Stimulated activated CD4-positive, alpha-beta T cell treated with anti-CD3 and anti-CD28 coated beads, Interleukin-15, amount 100 ng/mL, for 48 hours (primary cell): ENCODE results near the gene EYA4.

Experiments
- DNase-seq, 2 donors: peaks; one replicate each; pipeline ENCODE4 v3.0.0-alpha.2; 2020; ENCODE audit warnings: low read depth in 2 of 2

EYA4 gene

GRCh38 chr6:133399426-133399825 is 158.3 kb downstream of the EYA4 start:
- DNase-seq, result no peak

GRCh38 chr6:133404151-133404550 is 163.0 kb downstream of the EYA4 start:
- no peak for DNase-seq

GRCh38 chr6:133404728-133405127 is 163.6 kb downstream of the EYA4 start:
- DNase-seq, result no peak

- no peak for DNase-seq
These were observed 166.4 kb downstream of the EYA4 start for GRCh38 chr6:133407320-133408100.

GRCh38 chr6:133408132-133408531 is 167.0 kb downstream of the EYA4 start:
- no peak for DNase-seq

- no peak for DNase-seq
These were observed 167.4 kb downstream of the EYA4 start for GRCh38 chr6:133408543-133408942.

GRCh38 chr6:133410638-133411435 is 169.7 kb downstream of the EYA4 start:
- no peak for DNase-seq

GRCh38 chr6:133411757-133412156 is 170.6 kb downstream of the EYA4 start:
- no peak for DNase-seq

GRCh38 chr6:133415262-133415661 is 174.1 kb downstream of the EYA4 start:
- no peak for DNase-seq

- DNase-seq, result no peak
These were observed 177.0 kb downstream of the EYA4 start for GRCh38 chr6:133418108-133418507.

- DNase-seq, result no peak
These were observed 182.1 kb downstream of the EYA4 start for GRCh38 chr6:133423242-133423641.

GRCh38 chr6:133424359-133424758 is 183.2 kb downstream of the EYA4 start:
- DNase-seq, result no peak

GRCh38 chr6:133426038-133426437 is 184.9 kb downstream of the EYA4 start:
- no peak for DNase-seq

GRCh38 chr6:133428295-133428694 is 187.1 kb downstream of the EYA4 start:
- DNase-seq, result no peak

GRCh38 chr6:133430530-133430929 is 189.4 kb downstream of the EYA4 start:
- DNase-seq, result no peak

- DNase-seq, result no peak
These were observed 189.9 kb downstream of the EYA4 start for GRCh38 chr6:133431031-133431430.

- DNase-seq, result no peak
These were observed 191.1 kb downstream of the EYA4 start for GRCh38 chr6:133432021-133432989.

- no peak for DNase-seq
These were observed 194.0 kb downstream of the EYA4 start for GRCh38 chr6:133435065-133435728.

- DNase-seq, result no peak
These were observed 195.5 kb downstream of the EYA4 start for GRCh38 chr6:133436652-133437051.

GRCh38 chr6:133441491-133441890 is 200.3 kb downstream of the EYA4 start:
- no peak for DNase-seq

- DNase-seq, result no peak
These were observed 205.6 kb downstream of the EYA4 start for GRCh38 chr6:133446789-133447188.
